ENCODE data around the gene METTL24.
A peak's percentile ranks its signal among the peaks of the same experiment; 100 is the strongest.
"Not testable (repeated sequence)": the region's sequence is repeated elsewhere in the genome, so short reads cannot be mapped to it uniquely, and the experiment has no call there.

METTL24 gene

DNA sequence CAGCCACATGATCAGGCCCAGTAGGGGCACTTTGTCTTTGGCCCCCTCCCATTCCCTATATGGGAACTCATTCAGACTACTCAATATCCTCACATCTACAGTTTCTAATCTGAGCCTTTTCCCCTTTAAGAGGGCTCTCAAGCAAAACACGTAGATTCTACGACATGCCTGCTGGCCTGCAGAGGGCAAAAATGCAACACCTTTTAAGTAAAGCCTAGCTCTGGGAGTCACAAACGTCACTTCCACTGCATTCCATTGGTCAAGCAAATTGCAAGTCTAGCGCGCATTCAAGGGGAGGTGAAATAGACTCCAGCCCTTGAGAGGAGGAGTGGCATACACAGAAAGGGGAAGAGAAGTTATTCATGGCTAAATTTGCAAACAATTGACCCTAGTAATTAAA lies 107.3 kb downstream of the METTL24 start:
- DNase-seq: no peak

DNA sequence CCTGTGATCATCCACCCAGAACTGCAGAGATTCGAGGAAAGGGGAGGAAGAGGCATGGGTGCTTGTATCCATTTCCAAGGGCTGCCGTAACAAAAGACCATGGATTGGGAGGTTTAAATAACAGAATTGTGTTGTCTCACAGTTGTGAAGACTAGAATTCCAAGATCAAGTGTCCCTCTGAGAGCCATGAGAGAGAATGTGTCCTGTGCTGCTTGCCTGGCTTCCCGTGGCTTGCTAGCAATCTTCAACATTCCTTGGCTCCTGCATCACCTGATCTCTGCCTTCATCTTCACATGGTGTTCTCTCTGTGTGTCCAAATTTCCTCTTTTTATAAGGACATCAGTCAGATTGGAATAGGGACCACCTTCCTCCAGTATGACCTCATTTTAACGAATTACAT lies 108.1 kb downstream of the METTL24 start:
- DNase-seq: no peak

DNA sequence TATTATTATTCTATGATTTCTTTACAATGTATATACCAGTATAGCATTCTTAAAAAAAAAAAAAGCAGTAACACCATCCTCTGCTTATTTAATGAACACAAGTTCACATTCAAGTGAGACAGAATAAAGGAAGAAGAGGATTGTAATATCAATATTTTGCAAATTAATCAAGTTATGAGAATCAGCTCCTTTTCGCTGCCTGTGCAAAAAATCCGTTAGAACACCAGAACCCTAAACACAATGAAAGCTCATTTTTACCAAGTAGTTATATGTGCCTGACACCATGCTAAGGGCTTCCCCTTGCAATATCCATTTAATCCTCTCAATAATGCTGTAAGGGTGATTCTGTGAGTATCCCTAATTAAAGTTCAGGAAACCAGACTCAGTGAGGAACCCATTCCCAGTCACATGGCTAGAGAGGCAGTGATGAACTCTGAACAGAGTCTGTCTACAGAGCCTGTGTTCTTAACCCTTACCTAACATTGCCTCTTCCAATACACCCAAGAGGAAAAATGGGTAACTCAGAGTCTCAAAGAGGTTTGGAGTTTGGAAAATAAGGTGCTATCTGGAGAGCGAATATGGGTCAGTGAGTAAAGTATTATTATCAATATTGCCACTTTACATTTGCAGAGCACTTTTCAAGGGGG lies 111.1 kb downstream of the METTL24 start:
- DNase-seq: no peak

DNA sequence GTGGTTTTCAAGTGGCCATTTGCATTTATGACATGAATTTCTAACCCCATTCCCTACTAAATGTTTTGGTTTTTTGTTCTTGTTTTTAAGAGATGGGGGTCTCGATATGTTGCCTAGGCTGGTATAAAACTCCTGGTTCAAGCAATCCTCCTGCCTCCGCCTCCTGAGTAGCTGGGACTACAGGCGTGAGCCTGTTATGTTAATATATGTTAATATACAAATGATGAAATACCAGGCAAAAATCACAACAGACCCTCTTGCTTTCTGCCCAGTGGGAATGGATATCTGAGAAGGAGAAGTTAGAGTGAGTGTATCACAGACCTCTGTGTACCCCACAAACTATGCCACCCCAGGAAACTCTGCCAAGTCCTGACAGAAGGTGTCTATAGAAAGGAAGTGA lies 111.8 kb downstream of the METTL24 start:
- DNase-seq: no peak

DNA sequence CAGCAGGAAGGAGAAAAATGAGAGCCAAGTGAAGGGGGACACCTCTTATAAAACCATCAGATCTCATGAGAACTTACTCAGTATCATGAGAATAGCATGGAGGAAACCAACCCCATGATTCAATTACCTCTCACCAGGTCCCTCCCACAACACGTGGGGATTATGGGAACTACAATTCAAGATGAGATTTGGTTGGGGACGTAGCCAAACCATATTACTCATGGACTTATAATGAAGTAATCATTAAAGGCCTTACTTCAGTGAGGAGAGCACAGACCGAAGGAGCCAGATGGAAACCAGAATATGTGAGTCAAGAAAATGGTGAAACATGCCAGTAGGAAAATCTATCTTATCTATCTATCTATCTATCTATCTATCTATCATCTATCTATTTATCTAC lies 113.5 kb downstream of the METTL24 start:
- not testable (repeated sequence) for DNase-seq

DNA sequence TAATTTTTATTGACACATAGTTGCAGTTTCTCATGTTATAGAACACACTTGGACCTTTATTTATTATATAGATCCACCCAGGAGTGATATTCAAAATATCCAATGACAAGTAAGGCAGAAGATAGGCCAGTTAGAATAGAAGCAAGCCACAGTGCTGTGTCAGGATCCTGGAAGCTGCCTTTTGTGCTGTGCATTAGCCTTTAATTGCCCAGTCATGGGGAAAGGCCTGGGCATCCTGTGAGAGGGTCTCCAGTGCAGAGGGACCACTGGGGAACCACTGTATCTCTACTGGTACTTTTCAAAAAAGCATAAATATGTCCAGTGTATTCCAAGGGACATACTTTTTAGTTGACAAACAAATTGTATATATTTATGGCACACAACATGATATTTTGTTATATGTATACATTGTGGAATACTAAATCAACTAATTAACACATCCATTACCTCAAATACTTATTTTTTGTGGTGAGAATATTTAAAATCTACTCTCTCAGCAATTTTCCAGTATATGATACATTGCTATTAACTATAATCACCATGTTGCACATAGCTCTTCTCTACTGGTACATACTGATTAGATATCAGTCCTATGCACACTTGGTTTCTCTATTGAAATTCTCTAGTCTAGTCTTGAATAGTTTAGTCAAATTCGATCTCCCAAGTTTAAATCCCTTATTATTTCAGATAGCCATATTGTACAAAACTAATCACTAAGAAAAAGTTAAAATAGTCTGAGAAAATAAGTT lies 118.4 kb downstream of the METTL24 start:
- peak; percentile 72 for DNase-seq

DNA sequence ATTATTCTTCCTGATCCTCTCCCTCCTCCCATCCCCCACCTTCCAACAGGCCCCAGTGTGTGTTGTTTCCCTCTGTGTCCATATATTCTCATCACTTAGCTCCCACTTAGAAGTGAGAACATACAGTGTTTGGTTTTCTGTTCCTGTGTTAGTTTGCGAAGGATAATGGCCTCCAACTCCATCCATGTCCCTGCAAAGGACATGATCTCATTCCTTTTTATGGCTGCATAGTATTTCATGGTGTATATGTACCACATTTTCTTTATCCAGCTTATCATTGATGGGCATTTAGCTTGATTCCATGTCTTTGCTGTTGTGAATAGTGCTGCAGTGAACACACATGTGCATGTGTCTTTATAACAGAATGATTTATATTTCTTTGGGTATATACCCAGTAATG lies 122.1 kb downstream of the METTL24 start:
- DNase-seq: not testable (repeated sequence)

DNA sequence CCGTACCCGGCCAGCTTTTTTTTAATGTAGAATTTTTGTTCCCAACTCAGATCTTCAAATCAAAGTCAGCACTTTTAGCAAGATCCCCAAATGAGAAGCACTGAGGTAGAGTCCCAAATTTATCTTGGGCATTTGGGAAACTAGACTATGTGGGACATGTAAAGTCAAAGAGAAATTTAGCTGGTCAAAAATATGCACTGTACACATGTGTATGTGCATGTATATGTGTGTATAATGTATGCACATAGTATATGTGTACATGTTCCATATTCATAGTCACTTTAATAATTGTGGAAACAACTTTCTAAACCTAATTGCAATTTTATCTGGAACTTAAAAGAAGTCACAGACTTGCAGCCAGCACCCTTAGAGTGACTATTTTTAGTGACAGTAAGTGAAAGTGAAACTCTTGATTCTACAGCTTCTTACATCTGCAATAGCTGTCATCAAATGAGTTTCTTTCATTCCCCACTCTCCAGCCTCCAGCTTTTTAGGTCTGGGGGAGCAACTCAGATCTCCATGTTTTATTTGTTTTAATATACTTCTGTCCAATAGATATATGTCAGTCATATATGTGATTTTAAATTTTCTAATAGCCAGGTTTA lies 124.3 kb downstream of the METTL24 start:
- peak; percentile 91 for DNase-seq

DNA sequence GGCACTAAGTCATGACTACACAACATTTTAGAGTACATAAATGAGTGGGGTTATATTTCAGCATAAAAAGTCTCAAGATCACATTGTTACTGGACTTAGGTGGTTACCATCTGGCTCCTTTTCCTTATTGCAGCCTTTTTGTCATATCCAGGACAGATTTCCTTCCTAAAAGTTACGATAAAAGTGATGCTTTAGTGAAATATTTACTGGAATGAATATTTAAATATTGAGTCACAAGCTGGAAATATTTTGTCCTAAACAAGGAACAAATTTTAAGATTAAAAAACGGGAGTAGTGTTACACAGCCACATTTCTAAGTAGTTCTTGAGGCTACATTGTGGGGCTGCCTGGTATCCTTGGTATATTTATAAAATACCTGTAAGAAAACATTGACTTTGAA lies 125.7 kb downstream of the METTL24 start:
- no peak for DNase-seq

DNA sequence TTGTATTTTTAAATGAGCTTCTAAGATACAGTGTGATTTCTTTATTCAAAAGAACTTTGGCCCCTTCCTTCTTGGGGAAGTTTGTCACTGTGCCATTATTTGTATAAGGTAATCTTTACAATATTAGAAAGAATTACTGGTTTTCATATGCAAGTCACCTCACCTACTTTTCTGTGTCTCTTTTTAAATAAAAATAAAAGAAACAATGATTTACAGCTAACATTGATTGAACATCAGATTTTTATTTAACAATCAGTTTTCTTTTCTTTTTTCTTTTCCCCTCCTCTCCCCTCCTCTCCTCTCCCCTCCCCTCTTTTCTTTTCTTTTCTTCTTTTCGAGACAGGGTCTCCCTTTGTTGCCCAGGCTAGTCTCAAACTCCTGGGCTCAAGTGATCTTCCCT lies 131.9 kb downstream of the METTL24 start:
- no peak for DNase-seq

DNA sequence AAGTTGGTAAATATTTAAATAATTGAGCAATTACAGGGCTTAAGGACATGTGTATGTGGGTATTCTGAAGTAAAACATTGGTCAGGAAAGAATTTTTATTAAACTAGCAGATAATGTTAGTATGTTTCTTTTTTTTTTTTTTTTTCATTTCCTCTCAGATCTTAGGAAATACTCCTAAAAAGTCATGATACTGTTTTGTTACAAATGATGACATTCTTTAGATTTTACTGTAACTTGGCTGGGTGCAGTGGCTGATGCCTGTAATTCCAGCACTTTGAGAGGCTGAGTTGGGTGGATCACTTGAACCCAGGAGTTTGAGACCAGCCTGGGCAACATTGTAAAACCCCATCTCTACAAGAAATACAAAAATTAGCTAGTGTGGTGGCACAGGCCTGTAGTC lies 136.4 kb downstream of the METTL24 start:
- DNase-seq: no peak

DNA sequence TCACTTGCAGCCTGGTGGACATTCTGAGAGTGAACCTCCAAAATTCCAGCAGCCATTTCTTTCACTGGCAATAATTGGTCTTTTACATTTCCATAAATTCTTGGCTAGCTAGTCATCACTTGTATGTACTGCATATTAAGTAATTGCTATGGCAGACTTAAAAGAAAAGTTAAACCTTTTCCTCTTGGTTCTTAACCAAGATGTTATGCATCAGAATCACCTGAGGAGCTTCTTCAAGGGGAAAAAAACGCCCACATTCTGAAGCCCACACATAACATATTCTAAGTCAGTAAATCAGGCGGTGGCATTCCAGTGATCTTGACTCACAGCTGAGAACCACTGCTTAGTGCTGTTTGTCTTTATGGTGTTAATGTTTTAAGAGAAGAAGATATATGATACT lies 140.9 kb downstream of the METTL24 start:
- DNase-seq: no peak

DNA sequence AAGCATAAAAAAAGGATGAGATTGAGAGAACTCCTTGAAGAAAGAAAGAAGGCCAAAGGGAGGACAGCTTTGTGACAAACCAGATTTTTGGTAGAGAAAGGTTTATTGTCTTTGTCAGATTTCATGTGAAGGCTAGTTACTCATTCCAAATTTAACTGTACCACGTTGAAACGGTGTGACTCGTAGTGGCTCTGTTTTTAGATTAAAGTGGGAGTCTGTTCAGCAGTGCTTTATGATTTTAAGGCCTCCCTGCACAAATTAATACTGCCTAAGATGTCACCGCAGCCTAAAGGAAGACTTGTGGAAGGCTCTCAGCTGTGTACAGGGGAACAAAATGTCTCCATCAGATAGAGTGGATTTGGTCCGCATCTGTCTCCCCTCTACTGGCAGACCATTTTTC lies 142.0 kb downstream of the METTL24 start:
- no peak for DNase-seq

DNA sequence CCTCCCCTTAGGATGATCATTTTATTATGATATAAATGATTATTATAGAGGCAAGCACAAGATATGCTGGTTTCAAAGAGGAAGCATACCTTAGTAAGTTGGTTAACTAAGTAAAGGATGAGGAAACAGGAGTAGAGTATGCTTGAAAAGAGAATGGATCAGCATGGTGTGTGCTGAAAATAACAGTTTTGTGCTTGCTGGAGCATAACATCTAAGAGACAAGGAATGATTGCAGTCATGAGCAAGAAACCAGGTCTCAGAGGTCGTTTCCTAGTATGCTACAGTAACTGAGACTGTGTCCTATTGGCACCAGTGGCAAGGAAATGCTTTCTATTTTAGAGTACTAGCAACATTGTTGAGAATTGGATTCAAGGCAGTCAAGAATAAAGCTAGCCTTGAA lies 143.8 kb downstream of the METTL24 start:
- no peak for DNase-seq

DNA sequence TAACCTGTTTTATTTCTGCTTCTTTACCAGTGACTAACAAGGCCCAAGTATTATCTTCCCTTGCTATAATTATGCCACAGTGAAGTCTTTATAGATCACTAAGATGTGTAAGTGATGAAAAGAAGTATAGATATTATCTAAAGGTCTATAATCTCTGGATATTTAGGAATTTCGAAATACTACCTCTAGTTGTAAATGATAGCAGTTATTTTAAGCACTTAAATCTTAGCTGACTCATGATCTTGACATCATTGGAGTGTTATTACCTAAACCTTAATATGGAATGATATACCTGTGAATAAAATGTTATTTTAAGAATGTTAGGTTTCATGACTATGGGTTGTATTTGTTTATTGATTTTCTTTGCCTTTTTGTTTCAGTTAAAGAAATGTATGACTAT lies 146.4 kb downstream of the METTL24 start:
- DNase-seq: no peak

DNA sequence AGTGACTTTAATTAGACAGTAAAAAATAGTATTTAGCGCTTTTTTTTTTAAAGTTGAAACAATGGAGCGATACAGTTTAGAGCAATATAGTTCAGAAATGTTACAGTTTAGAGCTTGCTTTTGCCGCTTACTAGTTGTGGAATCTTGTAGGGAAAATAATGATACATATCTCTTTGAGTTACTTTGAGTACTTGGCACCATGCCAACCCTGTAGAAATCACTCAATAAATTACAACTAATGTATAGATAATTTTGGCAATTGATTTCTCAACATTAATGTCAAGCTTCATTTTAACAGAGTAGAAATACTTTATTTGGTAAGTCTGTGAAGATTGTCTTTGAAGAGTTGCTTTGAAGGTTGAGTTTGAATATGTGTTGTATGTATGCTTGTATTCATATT lies 150.5 kb downstream of the METTL24 start:
- no peak for DNase-seq

DNA sequence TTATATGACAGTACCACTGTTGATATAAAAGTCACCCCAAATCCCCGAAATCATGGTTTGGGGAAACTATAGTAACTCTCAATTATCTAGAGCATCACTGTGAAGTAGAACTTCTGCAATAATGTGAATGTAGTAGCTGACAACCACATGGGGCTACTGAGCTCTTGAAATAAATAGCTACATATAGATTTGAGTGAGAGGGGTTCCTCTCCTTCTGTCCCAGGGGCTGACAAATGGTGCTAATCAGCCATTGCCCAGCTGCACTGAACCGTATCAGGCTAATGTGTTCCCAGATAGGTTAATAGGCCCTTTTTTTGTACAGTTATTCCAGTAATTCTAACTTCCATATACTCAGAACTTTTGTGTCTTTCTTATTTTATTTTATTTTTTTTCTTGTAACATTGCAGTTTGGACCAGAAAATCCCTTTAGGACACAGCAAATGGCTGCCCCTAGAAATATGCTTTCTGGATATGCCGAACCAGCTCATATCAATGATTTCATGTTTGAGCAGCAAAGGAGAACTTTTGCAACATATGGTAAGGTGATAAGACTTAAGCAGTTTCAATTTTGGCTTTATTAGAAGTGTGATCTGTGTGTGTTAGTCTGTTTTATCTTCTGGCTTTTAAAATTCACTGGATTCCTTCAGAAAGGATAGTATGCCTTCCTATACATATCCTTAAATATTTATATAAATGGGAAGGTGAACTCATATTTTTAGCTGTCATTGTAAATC lies 156.8 kb downstream of the METTL24 start:
- peak; percentile 78 for DNase-seq

DNA sequence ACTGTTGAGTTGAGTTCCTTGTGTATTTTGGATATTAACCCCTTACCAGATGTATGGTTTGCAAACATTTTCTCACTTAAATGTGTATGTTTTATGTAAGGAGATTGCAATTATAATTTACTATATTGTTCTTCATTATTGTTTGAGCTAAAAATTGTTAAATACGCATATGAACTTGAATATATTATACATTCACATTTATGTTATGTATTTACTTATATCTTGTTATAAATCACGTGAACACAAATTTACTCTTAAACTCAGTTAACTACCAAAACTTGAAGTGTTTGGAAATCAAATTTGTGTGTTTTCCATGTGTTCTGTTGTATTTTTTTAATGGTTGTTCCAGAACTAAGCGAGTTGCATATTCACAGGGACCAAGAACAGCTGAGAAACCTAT lies 159.6 kb downstream of the METTL24 start:
- no peak for DNase-seq

DNA sequence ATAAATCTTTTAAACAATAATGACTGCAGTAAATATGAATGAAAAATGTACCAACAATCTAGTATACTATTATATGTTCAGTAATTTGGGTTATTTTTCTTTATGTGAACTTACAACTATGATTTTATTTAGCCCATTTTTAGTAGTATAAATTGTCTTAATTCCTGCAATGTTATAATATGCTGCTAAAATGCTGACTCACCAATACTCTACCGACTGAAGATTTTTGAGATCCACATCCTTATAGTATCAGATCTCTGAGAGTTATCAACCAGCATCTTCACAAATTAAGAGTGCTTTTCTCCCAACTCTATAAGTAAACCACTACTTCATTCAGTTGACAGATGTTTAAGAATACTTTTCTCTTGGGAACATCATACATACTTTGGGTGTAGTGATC lies 161.3 kb downstream of the METTL24 start:
- no peak for DNase-seq

DNA sequence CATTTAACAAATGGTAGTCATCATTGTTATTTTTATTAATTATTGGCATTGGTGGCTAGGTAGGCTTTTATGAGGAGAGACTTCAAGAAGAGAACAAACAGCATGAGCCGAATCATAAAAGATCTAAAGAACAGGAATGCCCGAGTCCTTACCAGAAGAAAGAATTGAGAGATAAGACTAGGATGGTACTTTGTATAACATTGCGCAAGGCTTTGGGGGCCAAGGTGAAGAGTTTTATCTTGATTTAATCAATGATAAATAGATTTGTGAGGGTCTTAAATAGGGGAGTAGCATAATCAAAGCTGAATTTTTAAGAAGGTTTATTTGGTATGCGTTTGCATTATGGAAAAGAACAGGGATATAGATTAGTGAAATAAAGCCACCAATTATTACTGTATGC lies 162.5 kb downstream of the METTL24 start:
- no peak for DNase-seq
